Mucosa of stomach (tissue), 1 donor: ENCODE measurements around the gene BBX.

ENCODE experiments used
- H3K27me3 ChIP-seq: one replicate; pipeline ENCODE4 v1.7.0; 2013; ENCODE audit warnings: mild to moderate bottlenecking, low read length; ENCODE audit not compliant: control insufficient read depth, insufficient read depth
- H3K36me3 ChIP-seq: one replicate; pipeline ENCODE4 v1.7.0; 2013; ENCODE audit warnings: low read length; ENCODE audit not compliant: control insufficient read depth, insufficient read depth
- H3K4me1 ChIP-seq: one replicate; pipeline ENCODE4 v1.7.0; 2013; ENCODE audit warnings: mild to moderate bottlenecking, low read length; ENCODE audit not compliant: control insufficient read depth, insufficient read depth
- H3K4me3 ChIP-seq: one replicate; pipeline ENCODE4 v1.7.0; 2013; ENCODE audit warnings: low read length
- H3K9ac ChIP-seq: one replicate; pipeline ENCODE4 v1.7.0; 2013; ENCODE audit warnings: mild to moderate bottlenecking, low read length, moderate library complexity
- H3K9me3 ChIP-seq: one replicate; pipeline ENCODE4 v1.7.0; 2013; ENCODE audit warnings: mild to moderate bottlenecking, low read length, moderate library complexity; ENCODE audit not compliant: control insufficient read depth
- donor health status: Pancreatic carcinoma.

BBX gene

GRCh38 chr3:107800710-107801109 lies 277.9 kb downstream of the BBX start:
- no peak overlapping the region for H3K4me3 ChIP-seq
- no peaks in the 10 kb centered on the region for H3K27me3 ChIP-seq
- H3K9ac ChIP-seq = no peak overlapping the region
- no peaks in the 10 kb centered on the region for H3K36me3 ChIP-seq
- H3K4me1 ChIP-seq = peaks cover 6% of the 10 kb centered on the region
- H3K9me3 ChIP-seq = no peaks in the 10 kb centered on the region

GRCh38 chr3:107803170-107803569 lies 280.4 kb downstream of the BBX start:
- no peaks in the 10 kb centered on the region for H3K9me3 ChIP-seq
- H3K27me3 ChIP-seq = no peaks in the 10 kb centered on the region
- H3K4me1 ChIP-seq = no peaks in the 10 kb centered on the region
- H3K36me3 ChIP-seq = no peaks in the 10 kb centered on the region
- H3K4me3 ChIP-seq = no peak overlapping the region
- no peak overlapping the region for H3K9ac ChIP-seq

GRCh38 chr3:107806021-107806420 lies 283.3 kb downstream of the BBX start:
- Histone ChIP-seq H3K4me1 (no peaks in the 10 kb centered on the region), H3K4me3 (no peak overlapping the region), H3K9ac (no peak overlapping the region), H3K27me3 (no peaks in the 10 kb centered on the region), H3K36me3 (no peaks in the 10 kb centered on the region), H3K9me3 (no peaks in the 10 kb centered on the region)

- no peaks in the 10 kb centered on the region for H3K9me3 ChIP-seq
Measured at GRCh38 chr3:107806536-107806935, 283.8 kb downstream of the BBX start.

GRCh38 chr3:107810171-107811071 lies 287.7 kb downstream of the BBX start:
- Histone ChIP-seq H3K9ac (no peak overlapping the region), H3K4me3 (no peak overlapping the region), H3K36me3 (no peaks in the 10 kb centered on the region), H3K27me3 (no peaks in the 10 kb centered on the region), H3K4me1 (no peaks in the 10 kb centered on the region), H3K9me3 (no peaks in the 10 kb centered on the region)

More at GRCh38 chr3:107806536-107806935, 283.8 kb downstream of the BBX start:
- Histone ChIP-seq H3K4me3 (no peak overlapping the region), H3K36me3 (no peaks in the 10 kb centered on the region), H3K27me3 (no peaks in the 10 kb centered on the region), H3K4me1 (no peaks in the 10 kb centered on the region), H3K9ac (no peak overlapping the region)

- no peaks in the 10 kb centered on the region for H3K4me1 ChIP-seq
- H3K36me3 ChIP-seq = no peaks in the 10 kb centered on the region
- no peaks in the 10 kb centered on the region for H3K9me3 ChIP-seq
- H3K27me3 ChIP-seq = no peaks in the 10 kb centered on the region
- no peak overlapping the region for H3K9ac ChIP-seq
- no peak overlapping the region for H3K4me3 ChIP-seq
Measured at GRCh38 chr3:107813026-107813425, 290.3 kb downstream of the BBX start.

- Histone ChIP-seq H3K9ac (no peak overlapping the region), H3K4me1 (no peaks in the 10 kb centered on the region), H3K36me3 (no peaks in the 10 kb centered on the region), H3K9me3 (no peaks in the 10 kb centered on the region), H3K4me3 (no peak overlapping the region), H3K27me3 (no peaks in the 10 kb centered on the region)
Measured at GRCh38 chr3:107816107-107816506, 293.3 kb downstream of the BBX start.

GRCh38 chr3:107817076-107817475 lies 294.3 kb downstream of the BBX start:
- H3K27me3 ChIP-seq = no peaks in the 10 kb centered on the region
- no peaks in the 10 kb centered on the region for H3K9me3 ChIP-seq
- no peak overlapping the region for H3K4me3 ChIP-seq
- H3K4me1 ChIP-seq = no peaks in the 10 kb centered on the region
- H3K9ac ChIP-seq = no peak overlapping the region
- H3K36me3 ChIP-seq = no peaks in the 10 kb centered on the region

GRCh38 chr3:107818025-107818424 lies 295.3 kb downstream of the BBX start:
- H3K27me3 ChIP-seq = no peaks in the 10 kb centered on the region
- no peaks in the 10 kb centered on the region for H3K4me1 ChIP-seq
- H3K4me3 ChIP-seq = no peak overlapping the region
- H3K9me3 ChIP-seq = no peaks in the 10 kb centered on the region
- no peak overlapping the region for H3K9ac ChIP-seq
- no peaks in the 10 kb centered on the region for H3K36me3 ChIP-seq

GRCh38 chr3:107819656-107820055 lies 296.9 kb downstream of the BBX start:
- Histone ChIP-seq H3K27me3 (no peaks in the 10 kb centered on the region), H3K9me3 (no peaks in the 10 kb centered on the region), H3K4me1 (peaks cover 7% of the 10 kb centered on the region), H3K36me3 (no peaks in the 10 kb centered on the region), H3K9ac (no peak overlapping the region), H3K4me3 (no peak overlapping the region)

- no peaks in the 10 kb centered on the region for H3K36me3 ChIP-seq
- H3K4me1 ChIP-seq = peaks cover 11% of the 10 kb centered on the region
- H3K4me3 ChIP-seq = no peak overlapping the region
- H3K27me3 ChIP-seq = no peaks in the 10 kb centered on the region
- H3K9ac ChIP-seq = no peak overlapping the region
- no peaks in the 10 kb centered on the region for H3K9me3 ChIP-seq
Measured at GRCh38 chr3:107822308-107822707, 299.5 kb downstream of the BBX start.

GRCh38 chr3:107824822-107825371 lies 302.1 kb downstream of the BBX start:
- Histone ChIP-seq H3K9me3 (no peaks in the 10 kb centered on the region), H3K4me3 (no peak overlapping the region), H3K36me3 (no peaks in the 10 kb centered on the region), H3K4me1 (peaks cover 11% of the 10 kb centered on the region), H3K27me3 (no peaks in the 10 kb centered on the region), H3K9ac (no peak overlapping the region)
